Heart left ventricle (tissue), 16 donors: ENCODE data around the gene SERP2. TPM values are rescaled to one million over a fixed set of nuclear protein-coding genes. Genes with fewer than 3 reads are reported as not detected.
"Not testable (repeated sequence)": the region's sequence is repeated elsewhere in the genome, so short reads cannot be mapped to it uniquely, and the experiment has no call there.

Experiments used
- ATAC-seq, 4 donors: fragments of 200-7000 bp; cut with Tn5 transposase; one replicate each; pipeline ENCODE4 v1.9.1; 2020 to 2022; ENCODE audit warnings: moderate library complexity in 4 of 4, mild to moderate bottlenecking in 3 of 4, moderate number of reproducible peaks in 1 of 4
- DNase-seq, 5 donors: peaks; one replicate each; pipeline ENCODE4 v3.0.0-alpha.2; 2020
- H3K27ac ChIP-seq, 12 donors: fragments of 200-600 bp; sonication (generic) in 4 of 12; one replicate each; pipeline versions ENCODE4 v1.5.0 to v1.8.0; 2016 to 2022; ENCODE audit warnings: mild to moderate bottlenecking in 2 of 12
- H3K27me3 ChIP-seq, 9 donors: fragments of 200-600 bp; sonication (generic) in 2 of 9; one replicate each; pipeline versions ENCODE4 v1.5.1 to v1.8.0; 2016 to 2022; ENCODE audit warnings: mild to moderate bottlenecking in 3 of 9
- H3K36me3 ChIP-seq, 9 donors: fragments of 200-600 bp; sonication (generic) in 2 of 9; one replicate each; pipeline versions ENCODE4 v1.5.0 to v1.8.0; 2018 to 2022; ENCODE audit warnings: mild to moderate bottlenecking in 2 of 9
- H3K4me1 ChIP-seq, 12 donors: fragments of 200-600 bp; sonication (generic) in 4 of 12; one replicate each; pipeline versions ENCODE4 v1.5.0 to v1.8.0; 2016 to 2022; ENCODE audit warnings: mild to moderate bottlenecking in 3 of 12
- H3K4me3 ChIP-seq, 12 donors: fragments of 200-600 bp; sonication (generic) in 4 of 12; one replicate each; pipeline versions ENCODE4 v1.5.0 to v1.8.0; 2017 to 2022; ENCODE audit warnings: mild to moderate bottlenecking in 9 of 12, moderate library complexity in 4 of 12
- H3K9me3 ChIP-seq, 12 donors: fragments of 200-600 bp; sonication (generic) in 4 of 12; one replicate each; pipeline versions ENCODE4 v1.5.0 to v1.8.0; 2016 to 2022; ENCODE audit warnings: mild to moderate bottlenecking in 1 of 12
- CTCF ChIP-seq, 12 donors: fragments of 200-600 bp; sonication (generic) in 4 of 12; IDR thresholded peaks; one replicate each; pipeline versions ENCODE4 v1.5.0 to v1.8.0; 2018 to 2022; ENCODE audit warnings: antibody characterized with exemption in 12 of 12, mild to moderate bottlenecking in 5 of 12
- POLR2A ChIP-seq, 2 donors: fragments of 450-650 bp; IDR thresholded peaks; one replicate each; pipeline ENCODE4 v1.6.1; 2017; ENCODE audit warnings: antibody characterized with exemption in 2 of 2, mild to moderate bottlenecking in 2 of 2, moderate library complexity in 2 of 2
- WGBS, 4 donors: extraction: QIAGEN DNeasy Blood & Tissue Kit in 2 of 4; methylation state at CpG; one replicate each; pipeline versions ENCODE4 v1.1.5 to v1.1.7; 2013 to 2018; 5-methylcytosine and 5-hydroxymethylcytosine counted together
- intact Hi-C, 10 donors: fragments of 100-400 bp; cut with DNase I; formaldehyde crosslinking; loops; one replicate each; pipeline versions ENCODE4 v1.11.1 to v1.14.2; 2022
- long read RNA-seq, 3 donors: library from polyadenylated mRNA; unstranded; transcript quantifications; one replicate each; pipeline ENCODE4 v2.0.0, GENCODE V29; 2020 to 2021
- polyA plus RNA-seq, 2 donors: library from polyadenylated mRNA; stranded (reverse); fragments of 200-250 nt; gene quantifications; one replicate each; pipeline ENCODE4 v1.2.3, GENCODE V29; 2013
- total RNA-seq, 9 donors: library from RNA; depleted of rRNA in 2 of 9; stranded (reverse); fragments of >200 nt in 2 of 9; fragmentation: NEBNext Ultra II Directional in 3 of 9; extraction: Animal tissue kit (Norgen Biotek cat#: 25700) in 3 of 9; gene quantifications; one replicate each; pipeline versions ENCODE4 v1.1.0 to v1.2.4, GENCODE V29; 2016 to 2023
- donor health status: ischemic (EF 13 %, LVEDD 7.1; RV severe dilation, severe dysfunction).
- donor health status: healthy with polysubstance abuse.
- donor health status: DM: no; HTN: yes; CAD: no.
- donor health status: DM: no; HTN: no; CAD: no.
- donor health status: ischemic (EF 25% LVEDD 6.9; RV normal size, moderate dysfunction).
- donor health status: ischemic (EF 25% LVEDD 5.7; RV mildly dilated, moderate dysfunction).
- donor health status: healthy.
- donor health status: DM: yes; HTN: yes; CAD: no.
- donor health status: ischemic (EF 35%, LVEDD 5.7; RV mildly dilated, moderate dysfunction).
- donor health status: nonischemic (EF 11% LVEDD 7.7; RV severe dilation, severe dysfunction).
- donor health status: DM: yes; HTN: yes; CAD: no.
- donor health status: PGD.
- donor health status: ischemic (EF 29% LVEDD 5.4; RV normal size, mild dysfunction).
- donor health status: nonischemic (EF 23%, LVEDD 6.1; RV moderate dilation, normal function).

SERP2 gene
- 10 to 100 TPM in 8 of 9 donors, 1 to 10 TPM in 1; 9.6 to 16.5 (median 12.8) TPM for total RNA-seq
- 10 to 100 TPM; 14.7 to 16.6 TPM for polyA plus RNA-seq
- long read RNA-seq, donor 1, transcript SERP2-201 (3 exons, 784 nt): major isoform, 16 of 22 reads
- long read RNA-seq, donor 1, partial matches to known transcripts: 0 of 22 reads
- long read RNA-seq, donor 1, other reads (novel, unspliced or antisense): 4 of 22 reads
- long read RNA-seq, donor 2, partial matches to known transcripts: 0 of 2 reads
- long read RNA-seq, donor 2, other reads (novel, unspliced or antisense): 1 of 2 reads
- long read RNA-seq, donor 3, transcript SERP2-201 (3 exons, 784 nt): major isoform, 15 of 18 reads
- long read RNA-seq, donor 3, partial matches to known transcripts: 0 of 18 reads
- long read RNA-seq, donor 3, other reads (novel, unspliced or antisense): 3 of 18 reads

GRCh38 chr13:44373601-44374347 is at the start of gene SERP2:
SERP2 (plus strand) TSS chr13:44373824; CDS start chr13:44374026, 202 bp downstream.
- Histone ChIP-seq H3K4me1 (peaks cover 0 to 21% (median 7%) of the 10 kb centered on the region in 12 donors), H3K36me3 (no peaks in the 10 kb centered on the region), H3K27ac (peak within 1 kb of the TSS; percentile 2 to 80 (median 50)), H3K4me3 (peak within 1 kb of the TSS; percentile 37 to 95 (median 68)), H3K9me3 (no peaks in the 10 kb centered on the region), H3K27me3 (peaks cover 0 to 18% (median 0%) of the 10 kb centered on the region in 9 donors)
- 0 to 2% (median 2%) methylated on average over 27 to 82 of the region's 83 CpGs for WGBS, 4 donors
- DNase-seq (peak; percentile 36 to 70 (median 53)), ATAC-seq (peak; percentile 43 to 84 (median 80))
- TF ChIP-seq POLR2A (IDR thresholded peaks at IDR 0.05) (no peak), CTCF (IDR thresholded peaks at IDR 0.05) (peak in 1 of 12 donors; percentile 4)
- intact Hi-C loops: loop anchor here in 3 of 10 donors (5.0 to 10.0 kb wide), 4 partner anchors 59 to 181 kb away; no protein-coding TSS in a partner anchor

- no peak for ATAC-seq
- H3K36me3 ChIP-seq: no peaks in the 10 kb centered on the region
- no peaks in the 10 kb centered on the region for H3K27me3 ChIP-seq
- DNase-seq: no peak
- peaks cover 0 to 14% (median 9%) of the 10 kb centered on the region in 12 donors for H3K4me1 ChIP-seq
- H3K9me3 ChIP-seq: peaks cover 0 to 7% (median 0%) of the 10 kb centered on the region in 12 donors
- H3K4me3 ChIP-seq: no peak overlapping the region
- intact Hi-C loops: no loop called here
- TF ChIP-seq POLR2A (IDR thresholded peaks at IDR 0.05) (no peak), CTCF (IDR thresholded peaks at IDR 0.05) (no peak)
- no peak overlapping the region for H3K27ac ChIP-seq
- WGBS, 4 donors: 75 to 100% (median 96%) methylated on average over 2 of the region's 2 CpGs
These were observed 46.7 kb upstream of the SERP2 start for GRCh38 chr13:44326961-44327360.

- ATAC-seq, H3K27me3 ChIP-seq, DNase-seq, H3K27ac ChIP-seq, H3K9me3 ChIP-seq, H3K4me3 ChIP-seq, H3K36me3 ChIP-seq, intact Hi-C loops: not testable (repeated sequence)
- peaks cover 0 to 23% (median 19%) of the 10 kb centered on the region in 12 donors for H3K4me1 ChIP-seq
These were observed 44.6 kb upstream of the SERP2 start for GRCh38 chr13:44329041-44329440.

- 93 to 97% (median 95%) methylated on average over 10 of the region's 10 CpGs for WGBS, 4 donors
- no peak for TF ChIP-seq CTCF (IDR thresholded peaks at IDR 0.05)
- Histone ChIP-seq H3K4me1 (peaks cover 0 to 23% (median 19%) of the 10 kb centered on the region in 12 donors), H3K4me3 (no peak overlapping the region), H3K9me3 (peaks cover 0 to 5% (median 0%) of the 10 kb centered on the region in 12 donors), H3K27me3 (no peaks in the 10 kb centered on the region), H3K27ac (peak overlapping the region in 1 of 12 donors; percentile 78), H3K36me3 (no peaks in the 10 kb centered on the region)
- DNase-seq (no peak), ATAC-seq (no peak)
- intact Hi-C loops: no loop called here
These were observed 43.6 kb upstream of the SERP2 start for GRCh38 chr13:44329909-44330545.
